Fibroblast of peridontal ligament (primary cell): ENCODE measurements around the gene TRIM3.

Source experiments
- DNase-seq: peaks from one replicate; pipeline ENCODE4 v3.0.0-alpha.2; 2010; ENCODE audit errors: extremely low read depth

TRIM3 gene

DNA sequence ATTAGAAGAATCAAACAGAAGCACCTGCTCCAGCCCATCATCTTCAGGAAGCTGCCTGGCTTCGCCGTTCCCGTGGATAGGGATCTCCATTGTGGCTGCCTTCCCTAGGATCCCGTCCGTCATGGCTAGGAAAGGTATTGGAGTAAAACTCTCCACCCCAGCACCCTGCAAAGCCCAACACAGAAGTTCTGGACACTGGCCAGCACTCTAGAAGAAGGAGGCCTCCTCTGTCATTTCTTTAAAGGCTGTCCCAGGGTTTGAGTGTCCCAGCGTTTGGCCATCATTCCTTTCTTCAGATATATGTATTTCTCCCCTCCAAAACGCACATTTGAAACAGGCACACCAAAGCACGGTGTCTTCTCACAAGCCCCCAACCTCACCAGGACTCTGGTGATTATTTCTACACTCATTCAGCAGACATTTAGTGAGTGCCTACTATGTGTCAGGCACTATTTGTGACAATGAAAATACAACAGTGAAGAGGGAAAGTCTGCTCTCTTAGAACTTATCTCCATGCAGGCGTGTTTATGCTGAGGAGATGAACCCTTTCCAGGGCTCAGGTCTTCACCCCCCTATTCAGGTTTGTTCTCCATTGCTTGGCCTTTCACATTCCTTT, 6.7 kb upstream of the TRIM3 start:
- peak; percentile 25 for DNase-seq

DNA sequence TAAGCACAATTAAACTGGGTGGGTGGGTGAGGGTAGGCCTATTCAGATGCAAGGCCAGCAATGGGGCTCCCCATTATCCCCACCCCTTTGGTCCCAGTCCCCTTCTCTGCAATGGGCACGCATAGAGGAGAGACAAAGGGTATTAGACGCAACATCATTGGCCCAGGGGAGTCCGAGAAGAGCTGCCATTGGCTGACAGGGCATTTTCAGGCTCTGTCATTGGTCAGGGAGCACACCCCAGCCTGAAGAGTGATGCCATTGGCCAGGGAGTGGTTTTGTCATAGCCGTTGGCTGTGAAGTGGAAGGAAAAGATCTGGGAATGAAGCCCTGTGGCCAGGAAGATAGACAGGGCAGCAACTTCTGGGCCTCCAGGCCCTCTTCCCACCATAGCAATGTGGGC, 2.8 kb upstream of the TRIM3 start:
- DNase-seq, result no peak

DNA sequence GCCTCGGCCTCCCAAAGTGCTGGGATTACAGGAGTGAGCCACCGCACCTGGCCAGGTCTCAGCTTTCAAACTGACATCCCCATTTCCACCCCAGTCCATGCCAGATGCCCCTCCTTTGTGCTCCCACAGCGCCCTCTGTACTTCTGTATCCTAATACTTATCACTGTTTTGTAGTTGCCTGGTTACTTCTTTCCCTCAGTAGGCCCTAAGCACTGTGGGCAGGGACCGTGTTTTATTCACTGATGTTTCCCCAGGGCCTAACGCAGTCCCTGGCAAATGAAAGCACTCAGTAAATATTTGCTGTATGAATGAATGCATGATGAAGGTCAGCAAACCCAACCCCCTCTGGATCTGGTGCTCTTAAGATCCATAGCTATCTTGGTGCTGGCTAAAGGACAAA, 2.2 kb upstream of the TRIM3 start:
- no peak for DNase-seq

DNA sequence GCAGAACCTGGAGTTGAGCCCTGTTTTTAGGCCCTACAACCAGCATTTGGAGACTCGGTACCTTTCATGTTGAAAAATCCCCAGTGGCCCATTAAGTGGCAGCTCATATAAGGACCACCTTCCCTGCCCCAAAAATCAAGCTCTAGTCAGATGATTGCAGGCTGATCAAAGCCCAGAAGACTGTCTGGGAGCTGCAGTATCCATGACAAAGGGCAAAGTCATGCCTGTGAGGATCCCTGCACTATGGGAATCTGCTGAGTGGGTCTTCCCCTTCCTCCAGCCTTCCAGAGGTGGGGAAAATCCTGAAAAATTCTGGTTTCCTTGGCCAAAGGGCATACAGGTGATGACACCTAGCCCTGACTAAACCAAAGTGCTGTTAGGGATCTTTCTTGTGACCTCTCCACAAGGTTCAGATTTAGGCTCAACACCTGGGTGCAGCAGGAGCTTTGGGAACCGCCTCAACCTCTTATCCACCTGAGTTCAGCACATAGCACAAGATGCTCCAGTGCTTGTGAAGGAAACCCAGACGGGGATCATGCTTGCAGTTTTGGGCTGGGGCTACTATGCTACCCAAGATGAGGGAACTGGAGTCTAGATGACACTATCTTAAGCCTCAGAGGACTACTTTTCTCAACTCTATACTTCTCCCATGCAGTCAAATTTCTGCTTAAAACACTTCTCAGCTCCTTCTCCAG, 1.2 kb upstream of the TRIM3 start:
- DNase-seq, result no peak

DNA sequence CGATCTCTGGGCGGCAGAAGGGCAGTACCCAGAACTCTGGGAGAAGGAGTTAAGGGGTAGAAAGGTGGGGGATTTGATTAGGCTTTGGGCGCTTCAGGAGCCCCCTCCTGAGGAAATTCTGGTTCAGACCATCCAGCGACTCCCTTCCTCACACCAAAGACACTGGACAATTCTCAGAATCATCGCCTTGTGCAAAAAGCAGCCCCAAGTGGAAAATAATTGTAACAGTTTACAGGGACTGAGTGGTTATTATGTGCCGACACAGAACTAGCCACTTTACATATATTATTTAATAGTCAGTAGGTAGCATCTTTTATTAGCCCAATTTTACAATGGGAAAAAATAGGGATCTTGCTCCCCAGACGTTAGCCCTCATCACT, 662 bp upstream of the TRIM3 start:
- DNase-seq, result no peak

DNA sequence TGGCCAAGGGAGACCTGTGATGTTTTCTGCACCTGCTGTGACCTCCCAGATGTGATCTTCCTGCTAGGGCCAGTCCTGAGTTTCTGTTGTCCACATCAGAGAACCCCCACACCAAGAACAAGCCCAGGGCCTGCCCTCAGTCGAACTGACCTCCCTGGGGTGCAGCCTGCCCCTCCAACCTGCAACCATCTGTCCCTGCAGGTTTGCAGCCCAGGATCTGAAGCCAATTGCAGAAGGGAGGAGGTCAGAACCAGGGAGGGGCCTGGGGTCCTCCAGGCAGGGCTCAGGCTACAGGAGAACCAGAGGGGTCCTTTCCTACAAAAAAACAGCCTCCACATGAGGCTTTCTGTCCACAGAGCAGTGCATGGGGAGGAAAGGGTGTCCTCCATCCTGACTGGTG, 807 bp downstream of the TRIM3 start:
- DNase-seq, result no peak

DNA sequence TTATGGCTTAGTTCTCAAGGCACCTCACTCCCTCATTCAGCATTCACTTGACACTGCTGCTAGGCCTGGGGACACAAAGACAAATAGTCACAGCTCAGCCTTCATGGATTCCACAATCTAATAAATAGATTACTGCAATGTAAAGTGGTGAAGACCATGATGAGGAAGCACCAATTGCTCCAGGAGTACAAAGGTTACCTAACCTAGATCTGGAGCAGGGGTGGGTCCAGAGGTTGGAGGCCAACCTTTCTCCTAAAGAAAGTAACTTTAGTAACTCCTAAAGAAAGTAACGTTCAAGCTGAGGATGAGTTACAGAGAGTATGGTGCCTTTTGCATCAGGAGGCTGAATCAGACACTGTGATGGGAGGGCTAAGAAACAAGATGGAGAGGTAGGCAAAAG, 4.1 kb downstream of the TRIM3 start:
- DNase-seq, result no peak

DNA sequence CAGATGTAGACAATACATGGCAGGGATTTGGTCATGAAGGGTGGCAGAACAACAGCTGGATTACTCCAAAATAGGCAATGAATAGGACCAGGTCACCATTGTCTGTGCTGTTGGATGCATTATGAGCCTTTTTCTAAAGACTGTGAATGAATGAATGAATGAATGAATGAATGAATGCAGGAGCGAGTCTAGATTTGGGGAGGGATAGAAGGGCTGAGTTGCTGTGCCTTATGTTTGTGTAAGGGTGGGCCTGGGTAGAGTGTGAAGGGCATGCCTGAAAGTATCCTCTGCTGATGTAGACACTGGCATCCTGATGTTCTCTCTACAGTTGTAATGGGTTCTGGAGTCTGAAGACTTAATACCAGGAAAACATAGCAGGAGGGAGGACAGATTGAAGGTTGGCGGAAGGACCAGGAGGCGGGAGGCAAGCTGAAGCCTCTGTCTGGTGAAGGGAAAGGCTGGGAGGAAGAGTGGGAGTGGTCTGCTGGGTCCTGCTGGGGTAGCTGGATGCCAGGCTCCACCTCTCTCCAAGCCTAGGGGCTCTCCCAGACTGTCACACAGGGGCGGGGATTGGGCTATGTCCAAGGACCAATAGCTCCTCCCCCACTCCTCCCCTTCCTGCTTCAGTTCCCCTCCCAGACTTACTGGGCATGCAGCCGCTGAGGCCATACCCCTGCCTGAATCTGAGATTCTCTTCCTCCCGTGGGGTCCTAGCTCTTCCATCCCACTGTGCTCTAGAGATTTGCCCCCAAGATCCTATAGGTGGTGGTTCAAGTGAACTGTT, 4.8 kb downstream of the TRIM3 start:
- peak; percentile 52 for DNase-seq

DNA sequence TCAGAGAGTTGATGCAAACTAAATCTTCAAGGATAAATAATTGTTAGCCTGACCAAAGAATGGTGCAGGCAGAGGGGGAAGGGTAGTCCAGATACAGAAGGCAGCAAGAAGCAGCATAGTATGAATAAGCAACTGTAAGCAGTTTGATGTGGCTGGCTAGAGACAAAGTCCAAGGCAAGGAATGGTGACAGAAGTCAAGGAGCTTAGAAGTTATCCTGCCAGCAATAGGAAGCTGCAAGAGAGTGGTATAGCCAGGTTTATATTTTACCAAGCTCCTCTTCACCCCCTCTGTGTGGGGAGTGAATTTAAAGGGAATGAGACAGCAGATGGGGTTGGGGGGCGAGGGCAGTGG, 14.7 kb downstream of the TRIM3 start:
- no peak for DNase-seq

DNA sequence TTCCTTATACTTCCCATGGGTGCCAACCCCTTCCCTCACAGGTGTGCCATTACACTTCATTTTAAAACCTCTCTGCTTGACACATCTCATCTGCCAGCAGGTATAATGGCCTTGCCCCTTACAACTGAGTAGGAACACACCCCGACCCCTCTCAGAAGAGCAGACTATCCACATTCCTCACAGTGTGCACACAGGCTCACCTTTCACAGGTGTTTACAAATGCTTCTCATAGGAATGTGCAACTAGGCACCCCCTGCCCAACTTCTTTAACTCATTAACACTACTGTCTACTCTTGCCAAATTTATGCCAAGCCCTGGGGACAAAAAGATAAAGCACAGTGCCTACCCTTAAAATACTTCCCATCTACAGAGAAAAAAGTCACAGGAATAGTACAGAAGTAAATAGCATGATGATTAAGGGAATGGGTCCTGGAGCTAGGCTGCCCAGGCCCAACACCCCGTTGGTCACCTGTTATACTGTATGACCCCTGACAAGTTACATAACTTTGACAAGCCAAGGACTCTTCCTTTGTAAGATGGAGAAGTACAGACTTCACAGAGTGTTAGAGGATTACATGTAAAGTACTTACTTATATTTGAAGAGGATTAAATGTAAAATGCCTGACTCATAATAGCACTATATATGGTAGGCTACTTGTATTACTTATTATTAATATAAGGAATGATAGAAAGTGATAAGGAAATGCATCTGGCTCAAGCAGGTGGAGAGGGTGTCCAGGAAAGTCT, 15.2 kb downstream of the TRIM3 start:
- no peak for DNase-seq

DNA sequence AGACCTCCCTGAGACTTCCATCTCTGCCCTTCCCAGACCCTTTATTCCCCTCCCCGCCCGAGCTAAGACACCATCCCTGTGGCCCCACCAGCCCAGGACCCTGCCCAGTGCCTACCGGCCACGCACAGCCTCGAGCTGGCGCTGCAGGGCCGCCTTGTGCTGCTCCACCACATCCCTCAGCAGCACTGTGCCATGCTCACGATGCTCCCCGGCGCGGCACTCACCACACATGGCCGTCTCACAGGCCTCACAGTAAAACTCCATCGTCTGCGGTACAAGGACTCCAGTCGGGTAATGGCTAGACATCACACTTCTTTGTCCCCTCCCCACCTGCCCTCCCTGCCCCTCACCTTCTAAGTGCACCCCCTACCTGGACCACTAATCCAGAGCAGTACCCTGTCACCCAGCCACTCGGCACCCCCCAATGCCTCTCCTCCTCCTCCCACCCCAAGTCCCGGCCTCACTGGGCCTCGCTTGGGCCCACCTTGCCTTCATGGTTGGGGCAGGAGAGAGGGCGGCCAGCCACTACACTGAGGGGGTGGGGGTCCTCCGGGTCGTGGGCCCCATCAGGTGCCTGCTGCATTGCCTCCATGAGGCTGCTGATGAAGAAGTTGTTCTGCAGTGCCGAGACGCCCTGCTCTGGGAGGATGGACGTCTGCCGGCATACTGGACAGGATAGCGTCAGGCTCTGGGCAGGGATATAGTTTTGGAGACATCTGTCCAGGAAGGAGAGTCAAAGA, 16.0 kb downstream of the TRIM3 start:
- DNase-seq, result no peak

DNA sequence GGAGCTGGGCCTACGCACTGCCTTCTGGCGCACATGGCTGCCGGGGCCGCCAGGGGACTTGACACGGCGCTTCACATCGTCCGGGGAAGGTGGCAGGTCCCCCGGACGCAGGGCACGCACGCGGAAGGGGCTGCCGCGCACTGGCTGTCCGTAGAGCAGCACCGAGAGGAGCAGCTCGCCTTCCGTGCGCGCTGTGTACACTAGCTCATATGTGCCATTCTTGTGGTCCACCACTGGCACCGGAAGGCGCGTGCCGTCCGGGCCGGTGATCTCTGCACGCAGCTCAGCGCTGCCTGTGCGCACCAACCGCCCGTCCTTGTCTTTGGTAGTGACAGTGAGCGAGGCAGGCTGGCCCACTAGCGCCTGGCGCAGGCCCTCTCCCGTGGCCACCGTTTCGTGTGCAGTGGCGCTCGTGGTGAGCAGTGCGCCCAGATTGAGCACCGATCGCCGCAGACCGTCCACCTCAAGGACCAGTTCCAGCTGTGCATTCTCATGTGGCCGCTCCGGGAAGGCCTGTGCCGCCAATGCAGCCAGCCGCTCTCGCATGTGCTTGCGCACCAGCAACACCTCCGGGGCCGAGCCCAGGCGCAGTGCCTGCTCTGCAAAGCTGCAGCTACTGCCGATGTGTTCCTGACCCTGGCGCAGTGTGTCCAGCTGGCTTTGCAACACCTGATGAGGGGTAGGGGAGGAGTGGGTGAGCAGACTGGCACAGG, 17.2 kb downstream of the TRIM3 start:
- DNase-seq, result no peak

DNA sequence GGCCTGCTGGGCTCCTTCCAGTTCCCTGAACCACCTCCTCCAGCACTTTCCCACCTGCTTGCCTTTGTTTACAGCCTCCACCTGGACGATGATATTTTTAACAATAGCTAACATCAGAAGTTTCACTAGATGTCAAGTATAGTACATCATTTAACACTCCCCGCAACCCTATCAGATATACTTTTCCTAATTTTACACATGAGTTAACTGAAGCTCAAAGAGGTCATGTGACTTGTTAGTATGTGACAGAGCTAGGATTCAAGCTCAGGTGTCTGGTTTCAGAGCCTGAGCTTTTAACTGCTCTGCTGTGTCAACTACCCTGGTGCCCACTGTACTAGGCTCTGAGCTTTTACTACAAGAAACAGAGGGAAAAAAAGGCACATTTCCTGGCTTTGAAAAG, 18.7 kb downstream of the TRIM3 start:
- DNase-seq, result no peak

DNA sequence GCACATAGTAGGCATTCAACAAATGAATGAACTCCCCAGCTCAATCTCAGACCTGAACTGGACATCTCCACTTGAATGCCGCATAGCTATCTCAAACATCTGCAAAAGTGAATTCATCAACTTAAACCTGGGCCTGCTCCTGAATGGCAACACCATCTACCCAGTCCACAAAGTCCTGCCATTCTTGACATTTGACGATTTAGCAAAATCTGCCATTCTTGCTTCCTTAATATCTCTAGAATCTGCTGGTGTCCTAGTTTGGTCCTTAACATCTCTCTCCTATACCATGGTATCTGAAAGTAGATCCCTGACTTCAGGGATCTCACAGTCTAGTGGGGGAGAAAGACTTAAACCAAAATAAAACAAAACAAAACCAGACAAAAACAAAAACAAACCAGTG, 20.6 kb downstream of the TRIM3 start:
- no peak for DNase-seq

DNA sequence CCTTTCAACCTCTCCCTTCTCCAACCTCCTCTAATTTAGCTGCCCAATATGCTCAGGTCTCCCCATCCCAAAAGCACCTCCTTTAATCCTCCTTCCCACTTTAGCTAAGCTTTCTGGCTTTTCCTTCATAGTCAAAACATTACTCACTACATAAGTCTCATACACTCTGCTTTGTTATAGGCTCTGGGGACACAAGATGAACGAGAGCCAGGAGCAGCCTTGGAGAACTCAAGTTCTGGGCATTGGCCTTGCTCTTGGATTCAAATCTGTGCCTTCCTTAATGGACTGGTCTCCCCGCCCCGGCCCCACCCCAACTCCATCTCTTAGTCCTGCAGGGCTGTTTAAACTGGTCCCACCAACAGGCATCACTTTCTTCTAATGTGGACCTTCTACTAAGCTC, 21.5 kb downstream of the TRIM3 start:
- DNase-seq, result peak; percentile 82

DNA sequence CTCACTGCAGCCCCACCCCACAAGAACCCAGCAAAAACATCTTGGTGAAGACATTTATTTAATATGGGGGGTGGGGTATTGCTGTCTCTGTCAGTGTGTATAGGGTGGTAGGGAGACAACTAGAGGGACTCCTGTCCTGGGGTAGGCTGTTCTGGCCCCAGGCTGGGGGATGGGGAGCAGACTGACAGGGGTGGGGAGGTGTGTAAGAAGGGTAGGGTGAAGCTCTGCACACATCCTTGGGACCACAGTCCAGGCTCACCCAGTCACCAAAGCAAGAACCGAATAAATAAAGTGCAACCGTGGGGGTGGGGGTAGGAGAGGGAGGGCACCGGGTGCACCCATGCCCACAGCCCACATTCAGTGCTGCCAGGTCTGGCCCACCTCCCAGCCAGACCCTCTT, 25.2 kb downstream of the TRIM3 start:
- DNase-seq, result no peak

DNA sequence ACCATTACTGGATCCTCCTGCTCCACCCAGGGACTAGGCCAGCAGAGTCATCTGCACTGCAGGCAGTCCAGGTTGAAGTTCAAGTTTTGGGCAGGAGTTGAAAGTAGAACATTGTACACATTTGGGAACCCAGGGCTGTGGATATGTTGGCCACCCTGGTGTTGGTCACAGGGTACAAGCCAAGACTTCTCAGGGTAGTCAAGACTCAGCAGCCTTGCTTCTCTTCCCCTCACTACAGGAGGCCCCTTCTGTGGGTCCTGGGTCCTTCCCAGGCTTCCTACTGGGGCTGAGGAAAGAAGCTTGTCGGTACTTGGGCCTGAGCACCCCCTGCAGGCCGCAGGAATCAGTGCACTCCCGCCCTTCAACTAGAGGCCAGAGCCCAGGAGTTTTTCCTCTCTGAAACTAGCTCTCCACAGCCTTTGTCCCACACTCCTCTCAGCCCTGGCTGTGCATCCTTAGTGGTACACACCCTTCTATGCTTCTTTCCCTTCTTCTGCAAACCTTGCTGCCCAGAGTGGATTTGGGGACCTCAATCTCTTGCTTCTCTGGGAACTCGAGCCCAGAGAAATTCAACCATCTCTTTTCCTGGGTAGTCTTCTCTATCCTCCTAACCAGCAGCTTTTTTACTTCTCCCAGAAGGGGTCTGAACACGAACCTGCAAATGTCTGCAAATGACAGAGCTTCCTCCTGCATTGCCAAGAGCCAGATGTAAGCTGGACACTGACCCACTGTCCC, 30.3 kb downstream of the TRIM3 start:
- peak; percentile 55 for DNase-seq

DNA sequence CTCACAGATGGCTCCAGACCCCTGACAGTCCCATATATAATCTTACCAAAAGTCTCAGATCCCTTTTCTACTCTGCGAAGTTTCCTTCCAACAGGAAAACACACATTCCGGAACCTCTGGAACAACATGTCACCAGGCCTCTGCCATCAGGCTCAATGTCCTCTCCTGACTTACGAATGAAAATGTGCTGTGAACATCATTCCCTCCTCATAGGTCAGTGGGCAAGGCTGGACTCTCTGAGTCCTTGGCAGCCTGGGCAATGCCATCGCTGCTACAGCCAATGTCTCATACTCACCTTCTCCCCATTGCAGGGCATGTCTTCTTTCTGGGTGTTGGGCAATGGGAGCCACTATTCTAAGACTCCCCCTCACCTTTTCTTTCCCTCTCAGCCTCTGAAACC, 31.3 kb downstream of the TRIM3 start:
- no peak for DNase-seq

DNA sequence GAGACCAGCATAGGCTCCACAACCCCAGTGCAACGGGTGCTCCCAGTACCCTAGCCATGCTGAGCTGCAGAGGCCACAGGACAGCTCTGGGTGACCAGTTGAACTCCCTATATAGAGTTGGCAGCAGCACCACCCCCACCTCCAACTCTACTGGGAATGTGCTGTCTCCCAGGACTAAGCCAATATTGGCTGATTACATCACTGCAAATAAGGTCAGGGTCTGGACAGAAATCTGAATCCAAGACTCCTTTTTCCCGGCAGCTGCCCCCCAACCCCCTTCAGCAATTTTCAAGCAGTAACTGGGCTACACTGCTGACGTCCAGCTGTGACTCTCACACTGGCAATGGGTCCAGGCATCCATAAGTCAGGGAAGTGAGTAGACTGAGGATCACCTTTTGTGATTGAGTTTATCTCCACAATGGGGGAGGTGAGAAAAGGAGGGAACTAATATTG, 32.8 kb downstream of the TRIM3 start, which contains the start of gene HPX:
Gene HPX, minus strand, starts transcription at position 82 of the 453 bp plus-strand sequence. Its CDS starts 24 bp downstream, at position 58.
- no peak for DNase-seq

DNA sequence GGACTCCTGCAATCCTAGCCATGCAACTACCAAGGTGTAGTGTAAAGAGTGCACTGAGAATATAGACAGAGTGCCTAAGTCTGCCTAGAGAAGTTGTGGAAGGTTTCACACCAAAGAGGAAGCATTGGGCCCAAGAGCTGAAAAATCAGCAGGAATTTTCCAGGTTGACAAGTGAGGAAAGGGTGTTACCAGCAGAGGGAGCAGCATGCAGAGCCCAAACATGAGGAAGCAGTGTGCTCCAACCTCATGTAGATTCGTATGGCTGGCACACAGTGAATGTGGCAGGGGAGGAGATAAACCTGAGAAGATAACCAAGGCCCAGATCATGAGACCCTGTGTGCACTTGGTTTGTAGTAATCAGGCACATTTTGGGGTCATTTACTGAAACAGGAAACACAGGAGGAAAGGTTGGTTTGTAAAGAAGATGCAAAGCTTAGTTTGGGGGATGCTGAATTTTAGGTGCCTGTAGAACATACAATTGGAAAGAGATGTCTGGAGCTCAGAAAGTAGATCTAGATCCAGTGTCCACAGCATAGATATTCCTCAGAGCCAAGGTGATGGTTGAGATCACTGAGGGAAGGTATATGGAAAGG, 34.7 kb downstream of the TRIM3 start:
- peak; percentile 66 for DNase-seq
